22Rv1 (cell line): ENCODE measurements around the gene WDFY1.

Experiments used
- H3K27ac ChIP-seq: fragments of 450-650 bp; 2 replicates; pipeline ENCODE4 v1.5.1; 2017
- CTCF ChIP-seq: fragments of 450-650 bp; IDR thresholded peaks from 2 replicates; pipeline ENCODE4 v1.5.1; 2017; ENCODE audit warnings: mild to moderate bottlenecking
- ZFX ChIP-seq: fragments of 450-650 bp; IDR thresholded peaks from 2 replicates; pipeline ENCODE4 v1.6.1; 2017; ENCODE audit warnings: antibody characterized with exemption, borderline replicate concordance

Gene WDFY1

GRCh38 chr2:223937535-223937934 is 7.6 kb downstream of the WDFY1 start:
- no peak overlapping the region for H3K27ac ChIP-seq

DNA sequence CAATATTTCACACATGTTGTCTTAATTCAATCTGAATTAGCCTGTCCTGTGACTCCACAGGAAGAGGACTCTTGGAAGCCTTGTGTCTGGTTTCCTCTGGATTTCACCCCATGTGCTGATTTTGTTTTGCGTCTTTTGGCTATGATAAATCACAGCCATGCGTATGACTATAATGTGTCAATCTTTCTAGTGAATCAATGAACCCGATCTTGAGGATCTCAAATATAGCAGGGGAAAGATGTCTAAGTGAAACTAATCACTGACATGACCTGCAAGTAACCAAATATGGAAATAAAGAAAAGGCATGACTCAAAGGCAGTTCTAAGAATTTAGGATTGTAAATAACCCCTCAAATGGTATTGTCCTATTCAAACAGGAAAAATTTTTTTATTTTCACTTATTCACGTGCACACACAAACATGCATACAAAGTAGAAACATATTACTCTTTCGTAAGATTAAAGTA is 8.2 kb downstream of the WDFY1 start:
- H3K27ac ChIP-seq, result no peak overlapping the region
- TF ChIP-seq CTCF (no peak), ZFX (no peak)

More at GRCh38 chr2:223937535-223937934, 7.6 kb downstream of the WDFY1 start:
- no peak for TF ChIP-seq CTCF
- TF ChIP-seq ZFX, result no peak

- H3K27ac ChIP-seq, result no peak overlapping the region
- TF ChIP-seq ZFX (no peak), CTCF (no peak)
Observed at GRCh38 chr2:223935459-223936125, 9.5 kb downstream of the WDFY1 start.

DNA sequence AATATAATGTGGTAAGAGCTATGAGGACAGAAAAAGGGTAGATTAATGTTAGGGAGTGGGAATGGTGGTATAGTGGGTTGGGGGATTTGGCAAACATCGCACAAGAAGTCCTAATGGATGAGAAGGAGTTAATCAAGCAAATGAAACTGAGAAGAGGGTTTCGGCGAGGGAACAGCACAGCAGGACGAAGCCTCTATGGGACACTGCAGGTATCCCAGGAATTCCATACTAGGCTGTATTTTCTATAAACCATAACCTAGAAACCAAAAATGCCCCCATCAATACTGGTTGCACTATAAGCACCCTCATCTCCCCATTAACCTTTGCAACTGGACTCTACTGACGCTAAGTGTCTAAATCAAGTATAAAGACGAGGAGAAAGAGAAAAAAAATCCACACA is 10.3 kb downstream of the WDFY1 start:
- no peak for TF ChIP-seq ZFX
- TF ChIP-seq CTCF, result no peak

DNA sequence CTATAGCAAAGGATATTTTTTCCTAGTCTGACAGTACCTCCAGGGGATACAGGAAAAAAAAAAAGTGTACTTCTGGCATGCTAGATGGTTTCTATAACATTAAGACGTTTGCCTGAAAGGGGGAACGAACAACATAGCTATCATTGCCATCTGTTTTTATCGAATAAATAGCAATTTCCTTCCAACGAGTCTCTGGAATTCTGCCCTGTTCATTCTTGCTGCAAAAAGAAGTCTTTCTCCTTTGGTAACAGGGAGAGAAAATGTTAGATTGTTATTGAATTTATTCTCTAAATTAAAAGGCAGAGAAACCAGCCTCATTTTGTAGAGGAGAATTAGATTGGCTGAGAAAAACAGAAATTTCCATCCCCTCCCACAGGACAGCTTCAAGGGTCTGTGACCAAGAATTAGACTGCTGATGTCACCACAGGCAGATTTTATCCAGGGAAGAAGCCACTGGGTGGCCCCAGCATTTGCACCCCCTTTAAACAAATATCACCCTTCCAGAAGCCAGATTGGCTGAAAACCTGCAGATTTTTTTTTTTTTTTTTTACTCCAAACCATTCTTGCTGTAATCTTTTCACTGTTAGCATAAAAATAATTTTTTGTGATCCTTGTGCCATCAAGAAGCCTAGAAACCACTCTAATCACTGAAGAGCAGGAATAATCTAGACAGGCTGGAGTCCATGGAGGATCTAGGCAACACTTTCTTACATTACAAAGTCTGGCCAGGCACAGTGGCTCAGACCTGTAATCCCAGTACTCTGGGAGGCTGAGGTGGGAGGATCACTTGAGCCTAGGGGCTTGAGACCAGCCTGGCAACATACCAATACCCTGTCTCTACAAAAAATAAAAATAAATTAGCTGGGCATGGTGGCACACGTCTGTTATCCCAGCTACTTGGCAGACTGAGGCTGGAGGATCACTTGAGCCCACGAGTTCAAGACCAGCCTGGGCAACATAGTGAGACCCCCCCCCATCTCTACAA is 12.0 kb downstream of the WDFY1 start:
- no peak for TF ChIP-seq CTCF
- TF ChIP-seq ZFX, result no peak
- H3K27ac ChIP-seq, result no peak overlapping the region

More for the DNA sequence above, 10.3 kb downstream of the WDFY1 start:
- H3K27ac ChIP-seq, result no peak overlapping the region

- no peak for TF ChIP-seq CTCF
- TF ChIP-seq ZFX, result no peak
- no peak overlapping the region for H3K27ac ChIP-seq
Observed at GRCh38 chr2:223930103-223930976, 14.8 kb downstream of the WDFY1 start.
